Uterus (tissue), 2 donors: ENCODE measurements around the gene EYS.

ENCODE experiments used
- CTCF ChIP-seq, 4 experiments: fragments of 200-600 bp in 2 of 4; fragments of 450-650 bp in 2 of 4; sonication (generic) in 2 of 4; IDR thresholded peaks; one replicate each; pipeline ENCODE4 v1.5.1; 2016 to 2019; ENCODE audit warnings: antibody characterized with exemption in 4 of 4, mild to moderate bottlenecking in 2 of 4, moderate library complexity in 1 of 4
- POLR2A ChIP-seq, 2 donors: fragments of 450-650 bp; IDR thresholded peaks; one replicate each; pipeline ENCODE4 v1.6.1; 2016; ENCODE audit warnings: antibody characterized with exemption in 2 of 2, mild to moderate bottlenecking in 1 of 2, moderate library complexity in 1 of 2

GRCh38 chr6:65191471-65191870 lies 515.6 kb downstream of the EYS start:
- TF ChIP-seq POLR2A (IDR thresholded peaks at IDR 0.05) (no peak), CTCF (IDR thresholded peaks at IDR 0.05) (no peak)
